M059J (cell line): Measurements from ENCODE around the gene CTRL. TPM values are rescaled to one million over a fixed set of nuclear protein-coding genes. Genes with fewer than 3 reads are reported as not detected.
"Not testable (repeated sequence)": the region's sequence is repeated elsewhere in the genome, so short reads cannot be mapped to it uniquely, and the experiment has no call there.

ENCODE experiments used
- DNase-seq: peaks from one replicate; pipeline ENCODE4 v3.0.0-alpha.2; 2012; ENCODE audit warnings: low read depth
- total RNA-seq: library from RNA; depleted of rRNA; stranded (reverse); fragments of >200 nt; shearing (Covaris generic); gene quantifications from 2 replicates; pipeline ENCODE4 v1.2.3, GENCODE V29; 2014

Gene CTRL
- total RNA-seq, 1 experiment from 2014 or later, result not detected

- DNase-seq, result no peak
Measured at GRCh38 chr16:67924140-67924906, 7.3 kb downstream of the CTRL start.

- DNase-seq, result no peak
Measured at GRCh38 chr16:67923414-67924116, 8.1 kb downstream of the CTRL start.

- no peak for DNase-seq
Measured at GRCh38 chr16:67922740-67923139, 8.9 kb downstream of the CTRL start.

- DNase-seq, result no peak
Measured at GRCh38 chr16:67922221-67922620, 9.4 kb downstream of the CTRL start.

- DNase-seq, result peak; percentile 18
Measured at GRCh38 chr16:67919622-67920221, 11.9 kb downstream of the CTRL start.

GRCh38 chr16:67917852-67918236 lies 13.8 kb downstream of the CTRL start:
- peak; percentile 94 for DNase-seq

GRCh38 chr16:67917140-67917851 lies 14.4 kb downstream of the CTRL start:
- DNase-seq, result peak; percentile 47

GRCh38 chr16:67915831-67916723 lies 15.6 kb downstream of the CTRL start:
- peak; percentile 37 for DNase-seq

- DNase-seq, result not testable (repeated sequence)
Measured at GRCh38 chr16:67915496-67915769, 16.2 kb downstream of the CTRL start.

GRCh38 chr16:67914758-67915495 lies 16.7 kb downstream of the CTRL start:
- no peak for DNase-seq

GRCh38 chr16:67910158-67910557 lies 21.5 kb downstream of the CTRL start:
- no peak for DNase-seq

- no peak for DNase-seq
Measured at GRCh38 chr16:67909056-67909742, 22.5 kb downstream of the CTRL start.

GRCh38 chr16:67907397-67908180 lies 24.1 kb downstream of the CTRL start:
- DNase-seq, result no peak

- no peak for DNase-seq
Measured at GRCh38 chr16:67902831-67903230, 28.8 kb downstream of the CTRL start.

- no peak for DNase-seq
Measured at GRCh38 chr16:67901734-67902133, 29.9 kb downstream of the CTRL start.

GRCh38 chr16:67897231-67897630 lies 34.4 kb downstream of the CTRL start:
- DNase-seq, result peak; percentile 32

GRCh38 chr16:67893743-67894399 lies 37.8 kb downstream of the CTRL start:
- no peak for DNase-seq

GRCh38 chr16:67892899-67893742 lies 38.5 kb downstream of the CTRL start, which contains the start of gene PSKH1:
Gene PSKH1 (plus strand): TSS chr16:67893254. CDS start chr16:67908750, 15,496 bp downstream.
- DNase-seq, result peak; percentile 94
